IMR-90 (cell line): ENCODE data around the gene HDAC10. TPM values are rescaled to one million over a fixed set of nuclear protein-coding genes. Genes with fewer than 3 reads are reported as not detected.

Source experiments
- ATAC-seq: fragments of 200-7000 bp; cut with Tn5 transposase; 2 replicates; pipeline ENCODE4 v1.9.1; 2020; ENCODE audit warnings: low read depth, mild to moderate bottlenecking, moderate library complexity
- BruUV-seq: library from RNA; stranded (reverse); fragments of 400-500 nt; replicated peaks from 2 replicates; lab custom pipeline; 2021; lab: Mats Ljungman, UMichigan
- CTCF ChIA-PET: fragments of 300-600 bp; formaldehyde crosslinking; extraction: SDS; loops from one replicate; lab custom pipeline; 2021; ENCODE audit warnings: antibody characterized with exemption; lab: Yijun Ruan, JAX
- POLR2A ChIA-PET: fragments of 300-600 bp; sonication (Branson Sonifier 250); formaldehyde crosslinking; loops from one replicate; lab custom pipeline; 2022; ENCODE audit warnings: antibody characterized with exemption; ENCODE audit not compliant: unreplicated experiment; lab: Charles Lee
- DNase-seq: peaks from one replicate; pipeline ENCODE4 v3.0.0; 2013
- H2AFZ ChIP-seq: replicated peaks from 2 replicates; pipeline ENCODE3; 2013; ENCODE audit warnings: low read length, mild to moderate bottlenecking; ENCODE audit not compliant: poor library complexity
- H2AK5ac ChIP-seq: 2 replicates; pipeline ENCODE4 v1.6.1; 2013; ENCODE audit warnings: low read depth, low read length, inconsistent platforms
- H2AK9ac ChIP-seq: replicated peaks from 2 replicates; pipeline ENCODE3; 2013; ENCODE audit warnings: mild to moderate bottlenecking, low read depth, low read length, moderate library complexity; ENCODE audit not compliant: poor library complexity
- H2BK120ac ChIP-seq: 2 replicates; pipeline ENCODE4 v1.6.1; 2013; ENCODE audit warnings: low read depth, low read length, inconsistent platforms
- H2BK15ac ChIP-seq: 3 replicates; pipeline ENCODE4 v1.6.1; 2013; ENCODE audit warnings: low read depth, low read length, inconsistent platforms
- H2BK20ac ChIP-seq: 2 replicates; pipeline ENCODE4 v1.6.1; 2013; ENCODE audit warnings: low read depth, mild to moderate bottlenecking, inconsistent platforms, low read length, moderate library complexity
- H2BK5ac ChIP-seq: 2 replicates; pipeline ENCODE4 v1.6.1; 2013; ENCODE audit warnings: mild to moderate bottlenecking, low read depth, low read length, inconsistent platforms; ENCODE audit not compliant: poor library complexity, severe bottlenecking
- H3K14ac ChIP-seq: replicated peaks from 2 replicates; pipeline ENCODE4 v1.6.1; 2013; ENCODE audit warnings: low read depth, low read length, inconsistent platforms
- H3K18ac ChIP-seq: 2 replicates; pipeline ENCODE4 v1.6.1; 2013; ENCODE audit warnings: low read depth, low read length, control low read depth
- H3K23ac ChIP-seq: 2 replicates; pipeline ENCODE4 v1.6.1; 2013; ENCODE audit warnings: low read depth, low read length, inconsistent platforms
- H3K27ac ChIP-seq: 2 replicates; pipeline ENCODE4 v1.5.1; 2013; ENCODE audit warnings: mild to moderate bottlenecking, control low read depth, low read length; ENCODE audit not compliant: insufficient read depth
- H3K27me3 ChIP-seq: 2 replicates; pipeline ENCODE4 v1.6.1; 2013; ENCODE audit warnings: low read length; ENCODE audit not compliant: control insufficient read depth, insufficient read depth
- H3K36me3 ChIP-seq: 2 replicates; pipeline ENCODE4 v1.6.1; 2013; ENCODE audit warnings: low read length, mixed read lengths; ENCODE audit not compliant: control insufficient read depth, insufficient read depth
- H3K4ac ChIP-seq: 2 replicates; pipeline ENCODE4 v1.6.1; 2013; ENCODE audit warnings: low read depth, low read length, inconsistent platforms
- H3K4me1 ChIP-seq: 2 replicates; pipeline ENCODE4 v1.6.1; 2013; ENCODE audit warnings: low read length, mixed read lengths; ENCODE audit not compliant: control insufficient read depth, insufficient read depth
- H3K4me2 ChIP-seq: 2 replicates; pipeline ENCODE4 v1.6.1; 2013; ENCODE audit warnings: low read depth, mild to moderate bottlenecking, control low read depth, low read length, moderate library complexity
- H3K4me3 ChIP-seq: 2 replicates; pipeline ENCODE4 v1.5.1; 2013; ENCODE audit warnings: low read depth, mild to moderate bottlenecking, control low read depth, low read length, moderate library complexity; ENCODE audit not compliant: insufficient read depth
- H3K56ac ChIP-seq: 2 replicates; pipeline ENCODE4 v1.6.1; 2013; ENCODE audit warnings: low read length, inconsistent platforms; ENCODE audit not compliant: insufficient read depth; ENCODE audit errors: extremely low read depth
- H3K79me1 ChIP-seq, 2 experiments: 2 replicates each; pipeline ENCODE4 v1.6.1; 2013; ENCODE audit warnings: low read length in 2 of 2, inconsistent platforms in 1 of 2, low read depth in 1 of 2
- H3K9ac ChIP-seq: 2 replicates; pipeline ENCODE4 v1.6.1; 2013; ENCODE audit warnings: low read depth, low read length, control low read depth
- H3K9me1 ChIP-seq: 2 replicates; pipeline ENCODE4 v1.6.1; 2013; ENCODE audit warnings: low read length, inconsistent platforms; ENCODE audit not compliant: insufficient read depth
- H3K9me3 ChIP-seq: 2 replicates; pipeline ENCODE4 v1.6.1; 2013; ENCODE audit warnings: low read length; ENCODE audit not compliant: control insufficient read depth, insufficient read depth
- H4K20me1 ChIP-seq: 2 replicates; pipeline ENCODE4 v1.6.1; 2013; ENCODE audit warnings: low read length, inconsistent platforms; ENCODE audit not compliant: insufficient read depth
- H4K5ac ChIP-seq: 2 replicates; pipeline ENCODE4 v1.6.1; 2013; ENCODE audit warnings: mild to moderate bottlenecking, low read depth, low read length, control low read depth
- H4K8ac ChIP-seq, 2 experiments: 2 replicates each; pipeline ENCODE4 v1.6.1; 2013; ENCODE audit warnings: low read depth in 2 of 2, low read length in 2 of 2, control low read depth in 1 of 2, inconsistent platforms in 1 of 2
- H4K91ac ChIP-seq: 2 replicates; pipeline ENCODE4 v1.6.1; 2013; ENCODE audit warnings: low read depth, low read length, inconsistent platforms; ENCODE audit not compliant: insufficient read depth
- CHD1 ChIP-seq: IDR thresholded peaks from 2 replicates; pipeline ENCODE4 v1.6.1; 2012; ENCODE audit warnings: low read depth, low read length, improper control_type of control experiment
- FOS ChIP-seq: fragments of 150-350 bp; IDR thresholded peaks from 2 replicates; pipeline ENCODE4 v1.6.1; 2016; ENCODE audit warnings: low read depth, low read length
- MAZ ChIP-seq: IDR thresholded peaks from 2 replicates; pipeline ENCODE4 v1.6.1; 2012; ENCODE audit warnings: low read depth, mild to moderate bottlenecking, low read length, improper control_type of control experiment, moderate library complexity, borderline replicate concordance
- MXI1 ChIP-seq: IDR thresholded peaks from 2 replicates; pipeline ENCODE4 v1.6.1; 2012; ENCODE audit warnings: low read depth, mild to moderate bottlenecking, low read length, moderate library complexity, borderline replicate concordance
- RAD21 ChIP-seq: IDR thresholded peaks from 2 replicates; pipeline ENCODE4 v1.6.1; 2012; ENCODE audit warnings: low read length, improper control_type of control experiment
- RCOR1 ChIP-seq: IDR thresholded peaks from 2 replicates; pipeline ENCODE4 v1.6.1; 2012; ENCODE audit warnings: mild to moderate bottlenecking, low read length, improper control_type of control experiment; ENCODE audit not compliant: insufficient replicate concordance
- WGBS, 2 experiments: methylation state at CpG; one replicate each; pipeline versions ENCODE4 v1.1.5 to v1.1.7; 2013; ENCODE audit warnings: missing lambda C conversion rate in 2 of 2; ENCODE audit not compliant: insufficient read length in 1 of 2; ENCODE audit errors: extremely low coverage in 2 of 2; 5-methylcytosine and 5-hydroxymethylcytosine counted together
- dilution Hi-C: fragments of 300-500 bp; cut with HindIII; formaldehyde crosslinking; loops from one replicate; pipeline ENCODE4 v1.14.3; 2018; ENCODE audit warnings: low sequenced_read_pairs; ENCODE audit not compliant: unreplicated experiment
- in situ Hi-C: fragments of 300-500 bp; cut with MboI; formaldehyde crosslinking; loops from 3 replicates; pipeline ENCODE4 v1.14.3; 2019; ENCODE audit warnings: low sequenced_read_pairs, inconsistent platforms, mixed read lengths
- intact Hi-C: fragments of 100-400 bp; cut with micrococcal nuclease; formaldehyde crosslinking; loops from 2 replicates; pipeline ENCODE4 v1.10.0; 2022
- polyA plus RNA-seq, 3 experiments: library from polyadenylated mRNA; depleted of rRNA; stranded (reverse); fragments of >200 nt; gene quantifications; 2 replicates each; pipeline ENCODE4 v1.2.3, GENCODE V29; 2012; ENCODE audit warnings: low replicate concordance in 1 of 3
- total RNA-seq: library from RNA; depleted of rRNA; stranded (reverse); fragments of >200 nt; gene quantifications from 2 replicates; pipeline ENCODE4 v1.2.3, GENCODE V29; 2012
- TF ChIP-seq, protein P1 (sequence below): fragments of 150-350 bp; IDR thresholded peaks from 2 replicates; pipeline ENCODE4 v1.6.1; 2016; ENCODE audit warnings: low read depth, mild to moderate bottlenecking, low read length, moderate library complexity, borderline replicate concordance

HDAC10 gene
- total and polyA plus RNA-seq, 2 of the 4 experiments (the other 2 are of a cell fraction): 3.9 to 35.7 TPM

DNA sequence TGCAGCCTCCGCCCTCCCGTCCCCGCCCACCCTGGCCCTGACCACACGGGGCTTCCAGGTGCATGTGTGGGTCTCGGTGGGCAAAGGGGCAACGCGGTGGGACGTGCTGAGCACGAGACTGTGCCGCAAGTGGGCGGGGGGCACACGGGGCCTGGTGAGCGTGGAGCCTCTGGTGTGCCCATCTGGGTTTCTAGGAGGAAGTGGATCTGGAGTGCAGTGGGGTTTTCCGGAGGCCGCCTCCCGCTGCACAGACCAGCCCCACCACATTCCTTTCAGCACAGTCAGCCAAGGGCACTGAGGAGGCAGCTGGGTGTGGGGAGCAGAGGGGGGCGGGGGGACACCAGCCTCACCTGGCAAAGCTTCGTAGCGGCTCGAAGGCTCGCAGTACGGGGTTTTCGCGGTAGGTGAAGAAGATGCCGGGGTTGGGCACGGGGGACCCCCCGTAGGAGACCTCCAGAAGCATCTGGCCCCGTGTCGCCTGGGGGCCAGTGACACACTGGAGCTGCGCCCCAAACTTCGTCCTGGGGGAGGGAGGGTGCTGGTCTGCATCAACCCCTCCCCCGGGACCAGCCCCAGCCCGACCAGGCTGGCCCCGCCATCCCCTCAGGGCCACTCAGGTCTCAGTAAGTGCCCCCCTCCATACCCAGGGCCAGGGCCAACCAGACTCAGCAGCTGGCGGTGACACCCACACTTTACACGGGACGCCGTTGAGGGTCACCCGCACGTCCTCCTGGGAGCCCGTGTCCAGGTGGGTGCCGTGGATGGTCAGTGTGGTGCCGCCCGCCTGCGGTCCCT lies 31.5 kb upstream of the HDAC10 start:
- in situ Hi-C loops (no loop called here), intact Hi-C loops (no loop called here), dilution Hi-C loops (no loop called here)
- Histone ChIP-seq H3K56ac (no peak overlapping the region), H3K9ac (no peak overlapping the region), H4K20me1 (peaks cover 46% of the 10 kb centered on the region), H2BK120ac (peak overlapping the region; percentile 74), H2BK15ac (no peak overlapping the region; the same call in 2 of the 3 replicates), H4K91ac (peak overlapping the region; percentile 79), H3K27ac (peak overlapping the region; percentile 74), H2BK20ac (peak overlapping the region; percentile 35; the same call in 1 of the 2 replicates), H3K18ac (no peak overlapping the region), H3K79me1 (peaks cover 13 to 42% of the 10 kb centered on the region in 2 experiments; a peak in 3 of 4 replicates), H3K27me3 (no peaks in the 10 kb centered on the region), H3K4ac (peak overlapping the region; percentile 94), H4K5ac (0 out of 2 replicates have a peak overlapping the region, but pooled peaks have one; percentile 41), H3K23ac (no peak overlapping the region), H3K36me3 (peaks cover 89% of the 10 kb centered on the region), H3K14ac (peak overlapping the region; percentile 79), H3K4me2 (no peak overlapping the region), H3K9me3 (no peaks in the 10 kb centered on the region), H3K4me1 (peaks cover 8% of the 10 kb centered on the region), H2BK5ac (peak overlapping the region; percentile 99), H3K9me1 (no peaks in the 10 kb centered on the region), H4K8ac (peak overlapping the region; percentile 7 to 67; a peak in 1 of 4 replicates), H2AK5ac (peak overlapping the region; percentile 90), H3K4me3 (no peak overlapping the region), H2AK9ac (peak overlapping the region; percentile 94), H2AFZ (peak overlapping the region; percentile 68)
- peak; percentile 92 for ATAC-seq
- peak; percentile 77 for DNase-seq
- TF ChIP-seq, protein P1, sequence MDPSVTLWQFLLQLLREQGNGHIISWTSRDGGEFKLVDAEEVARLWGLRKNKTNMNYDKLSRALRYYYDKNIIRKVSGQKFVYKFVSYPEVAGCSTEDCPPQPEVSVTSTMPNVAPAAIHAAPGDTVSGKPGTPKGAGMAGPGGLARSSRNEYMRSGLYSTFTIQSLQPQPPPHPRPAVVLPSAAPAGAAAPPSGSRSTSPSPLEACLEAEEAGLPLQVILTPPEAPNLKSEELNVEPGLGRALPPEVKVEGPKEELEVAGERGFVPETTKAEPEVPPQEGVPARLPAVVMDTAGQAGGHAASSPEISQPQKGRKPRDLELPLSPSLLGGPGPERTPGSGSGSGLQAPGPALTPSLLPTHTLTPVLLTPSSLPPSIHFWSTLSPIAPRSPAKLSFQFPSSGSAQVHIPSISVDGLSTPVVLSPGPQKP: no peak
- peak; percentile 84; the same call in 1 of the 2 replicates for TF ChIP-seq MAZ
- TF ChIP-seq RCOR1: no peak
- no peak for TF ChIP-seq MXI1
- TF ChIP-seq CHD1: no peak
- no peak for TF ChIP-seq RAD21
- TF ChIP-seq FOS: peak; percentile 61; the same call in 1 of the 2 replicates
- CTCF ChIA-PET: no interaction called here
- no TSS peak for BruUV-seq
- POLR2A ChIA-PET: no interaction called here
- WGBS, 2 experiments: 95% methylated on average over 16 of the region's 45 CpGs; no CpG with 5 or more reads in 1 of the 2 experiments
